Chondrocyte (in vitro differentiated cells): ENCODE measurements around the gene MN1. TPM values are rescaled to one million over a fixed set of nuclear protein-coding genes. Genes with fewer than 3 reads are reported as not detected.

Experiments used
- DNase-seq: peaks from one replicate; pipeline ENCODE4 v3.0.0; 2021; ENCODE audit warnings: mixed read lengths, low spot score
- H3K27ac Mint-ChIP-seq: one replicate; pipeline ENCODE4 v1.8.0; 2021; ENCODE audit warnings: mild to moderate bottlenecking, moderate library complexity, mixed read lengths; ENCODE audit not compliant: unreplicated experiment
- H3K27me3 Mint-ChIP-seq: 2 replicates; pipeline ENCODE4 v1.8.0; 2021; ENCODE audit warnings: low read depth, mixed read lengths
- H3K36me3 Mint-ChIP-seq: 2 replicates; pipeline ENCODE4 v1.8.0; 2021; ENCODE audit warnings: low read depth, mixed read lengths
- H3K4me1 Mint-ChIP-seq: 2 replicates; pipeline ENCODE4 v1.8.0; 2021; ENCODE audit warnings: low read depth, mild to moderate bottlenecking, mixed read lengths
- H3K4me3 Mint-ChIP-seq: one replicate; pipeline ENCODE4 v1.8.0; 2021; ENCODE audit warnings: mild to moderate bottlenecking, moderate library complexity, mixed read lengths; ENCODE audit not compliant: unreplicated experiment
- H3K9me3 Mint-ChIP-seq: 2 replicates; pipeline ENCODE4 v1.8.0; 2021; ENCODE audit warnings: low read depth, mixed read lengths
- total RNA-seq: library from RNA; stranded (reverse); gene quantifications from 3 replicates; pipeline ENCODE4 v1.2.1, GENCODE V29; 2021
- TF ChIP-seq, protein P1 (sequence below): fragments of 200-600 bp; sonication (generic); IDR thresholded peaks from 2 replicates; pipeline ENCODE4 v1.5.0; 2021; ENCODE audit warnings: antibody characterized with exemption, mild to moderate bottlenecking, moderate library complexity

The MN1 gene
- total RNA-seq, 1 donor from 2014 or later = 119 TPM

GRCh38 chr22:27845644-27846043 lies 44.1 kb upstream of the MN1 start:
- Mint-ChIP-seq H3K36me3 (peaks cover 3% of the 10 kb centered on the region), H3K4me1 (peaks cover 70% of the 10 kb centered on the region), H3K9me3 (no peaks in the 10 kb centered on the region), H3K4me3 (no peak overlapping the region), H3K27ac (peak overlapping the region; percentile 83), H3K27me3 (no peaks in the 10 kb centered on the region)
- TF ChIP-seq, protein P1, sequence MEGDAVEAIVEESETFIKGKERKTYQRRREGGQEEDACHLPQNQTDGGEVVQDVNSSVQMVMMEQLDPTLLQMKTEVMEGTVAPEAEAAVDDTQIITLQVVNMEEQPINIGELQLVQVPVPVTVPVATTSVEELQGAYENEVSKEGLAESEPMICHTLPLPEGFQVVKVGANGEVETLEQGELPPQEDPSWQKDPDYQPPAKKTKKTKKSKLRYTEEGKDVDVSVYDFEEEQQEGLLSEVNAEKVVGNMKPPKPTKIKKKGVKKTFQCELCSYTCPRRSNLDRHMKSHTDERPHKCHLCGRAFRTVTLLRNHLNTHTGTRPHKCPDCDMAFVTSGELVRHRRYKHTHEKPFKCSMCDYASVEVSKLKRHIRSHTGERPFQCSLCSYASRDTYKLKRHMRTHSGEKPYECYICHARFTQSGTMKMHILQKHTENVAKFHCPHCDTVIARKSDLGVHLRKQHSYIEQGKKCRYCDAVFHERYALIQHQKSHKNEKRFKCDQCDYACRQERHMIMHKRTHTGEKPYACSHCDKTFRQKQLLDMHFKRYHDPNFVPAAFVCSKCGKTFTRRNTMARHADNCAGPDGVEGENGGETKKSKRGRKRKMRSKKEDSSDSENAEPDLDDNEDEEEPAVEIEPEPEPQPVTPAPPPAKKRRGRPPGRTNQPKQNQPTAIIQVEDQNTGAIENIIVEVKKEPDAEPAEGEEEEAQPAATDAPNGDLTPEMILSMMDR = no peak
- DNase-seq = no peak

DNA sequence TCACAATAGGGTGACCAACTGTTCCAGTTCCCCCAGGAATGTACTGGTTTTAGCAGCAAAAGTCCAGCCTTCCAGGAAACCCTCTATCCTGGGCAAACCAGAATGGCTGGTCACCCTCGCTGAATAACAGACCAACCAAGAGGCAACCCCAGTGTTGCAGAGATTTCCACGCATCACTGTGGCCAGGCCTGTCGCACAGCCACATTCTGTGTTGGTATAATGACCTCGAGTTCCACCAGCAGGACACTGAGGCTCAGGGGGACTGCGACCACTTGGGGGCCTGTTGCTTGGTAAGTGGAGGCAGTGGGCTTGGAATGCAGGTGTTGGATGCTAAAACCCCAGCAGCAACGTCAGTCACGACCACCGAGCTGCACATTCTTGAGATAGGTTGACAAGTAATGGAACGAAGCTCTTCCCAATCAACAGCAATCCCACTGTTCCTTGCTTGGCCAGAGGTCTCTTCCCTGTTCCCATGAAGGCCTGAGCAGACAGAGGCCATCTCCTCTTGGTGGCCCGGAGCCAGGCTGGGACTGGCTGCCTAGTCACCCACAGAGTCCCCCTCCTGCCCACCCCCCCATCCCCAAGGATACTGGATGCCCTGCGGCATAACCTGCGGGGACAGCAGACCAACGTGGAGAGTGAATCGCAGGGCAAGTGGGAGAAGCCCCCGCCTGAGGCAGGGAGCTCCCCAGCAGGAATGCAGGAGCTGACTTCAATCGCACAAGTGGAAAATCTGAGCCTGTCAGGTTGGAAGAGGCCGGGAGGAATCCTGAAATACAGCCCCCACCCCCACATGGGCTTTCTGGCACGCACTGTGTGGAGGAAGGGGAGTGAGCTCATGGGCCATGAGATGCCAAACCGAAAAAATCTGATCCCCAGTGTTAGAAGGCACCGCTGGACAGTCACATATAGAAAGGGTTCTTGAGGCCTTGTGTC lies 43.4 kb upstream of the MN1 start:
- no peak overlapping the region for H3K4me3 Mint-ChIP-seq
- H3K4me1 Mint-ChIP-seq = peaks cover 63% of the 10 kb centered on the region
- H3K9me3 Mint-ChIP-seq = no peaks in the 10 kb centered on the region
- no peak for DNase-seq
- H3K27ac Mint-ChIP-seq = peak overlapping the region; percentile 83
- no peaks in the 10 kb centered on the region for H3K27me3 Mint-ChIP-seq
- TF ChIP-seq, protein P1 = no peak
- peaks cover 5% of the 10 kb centered on the region for H3K36me3 Mint-ChIP-seq

DNA sequence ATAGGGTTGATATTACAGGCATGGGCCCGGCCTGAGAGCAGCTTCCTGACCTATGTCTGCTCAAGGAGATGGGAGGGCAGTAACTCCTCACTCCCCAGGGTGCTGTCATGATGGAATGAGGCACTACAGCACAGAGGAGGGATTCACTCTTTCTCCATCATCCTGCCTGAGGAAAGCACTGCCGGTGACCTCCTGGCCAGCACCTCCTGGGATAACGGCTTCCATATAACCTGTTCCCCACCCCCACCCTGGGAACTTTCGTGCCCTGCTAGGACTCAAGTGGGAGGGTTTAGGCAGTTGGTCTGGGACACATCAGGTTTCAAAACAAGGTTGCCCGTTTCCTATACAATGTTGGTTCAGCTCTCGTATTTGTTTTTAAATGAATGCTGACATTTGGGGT lies 42.7 kb upstream of the MN1 start:
- Mint-ChIP-seq H3K4me1 (peaks cover 56% of the 10 kb centered on the region), H3K36me3 (peaks cover 8% of the 10 kb centered on the region), H3K27ac (no peak overlapping the region), H3K4me3 (no peak overlapping the region), H3K27me3 (no peaks in the 10 kb centered on the region), H3K9me3 (no peaks in the 10 kb centered on the region)
- TF ChIP-seq, protein P1 = no peak
- no peak for DNase-seq

GRCh38 chr22:27843441-27843840 lies 41.9 kb upstream of the MN1 start:
- no peak overlapping the region for H3K4me3 Mint-ChIP-seq
- no peak for DNase-seq
- no peak overlapping the region for H3K27ac Mint-ChIP-seq

GRCh38 chr22:27842669-27843431 lies 41.3 kb upstream of the MN1 start:
- TF ChIP-seq, protein P1 = no peak
- no peak for DNase-seq
- H3K36me3 Mint-ChIP-seq = peaks cover 8% of the 10 kb centered on the region
- H3K27me3 Mint-ChIP-seq = no peaks in the 10 kb centered on the region
- peaks cover 45% of the 10 kb centered on the region for H3K4me1 Mint-ChIP-seq
- peaks cover under 1% of the 10 kb centered on the region for H3K9me3 Mint-ChIP-seq
- no peak overlapping the region for H3K4me3 Mint-ChIP-seq
- H3K27ac Mint-ChIP-seq = no peak overlapping the region

More at GRCh38 chr22:27843441-27843840, 41.9 kb upstream of the MN1 start:
- peaks cover 50% of the 10 kb centered on the region for H3K4me1 Mint-ChIP-seq
- no peaks in the 10 kb centered on the region for H3K27me3 Mint-ChIP-seq
- H3K9me3 Mint-ChIP-seq = no peaks in the 10 kb centered on the region
- H3K36me3 Mint-ChIP-seq = peaks cover 8% of the 10 kb centered on the region
- TF ChIP-seq, protein P1 = no peak
